Heart left ventricle (tissue), 16 donors: ENCODE results near the gene RNF34. TPM values are rescaled to one million over a fixed set of nuclear protein-coding genes. Genes with fewer than 3 reads are reported as not detected.

Experiments
- ATAC-seq, 4 donors: fragments of 200-7000 bp; cut with Tn5 transposase; one replicate each; pipeline ENCODE4 v1.9.1; 2020 to 2022; ENCODE audit warnings: moderate library complexity in 4 of 4, mild to moderate bottlenecking in 3 of 4, moderate number of reproducible peaks in 1 of 4
- DNase-seq, 5 donors: peaks; one replicate each; pipeline ENCODE4 v3.0.0-alpha.2; 2020
- H3K27ac ChIP-seq, 12 donors: fragments of 200-600 bp; sonication (generic) in 4 of 12; one replicate each; pipeline versions ENCODE4 v1.5.0 to v1.8.0; 2016 to 2022; ENCODE audit warnings: mild to moderate bottlenecking in 2 of 12
- H3K27me3 ChIP-seq, 9 donors: fragments of 200-600 bp; sonication (generic) in 2 of 9; one replicate each; pipeline versions ENCODE4 v1.5.1 to v1.8.0; 2016 to 2022; ENCODE audit warnings: mild to moderate bottlenecking in 3 of 9
- H3K36me3 ChIP-seq, 9 donors: fragments of 200-600 bp; sonication (generic) in 2 of 9; one replicate each; pipeline versions ENCODE4 v1.5.0 to v1.8.0; 2018 to 2022; ENCODE audit warnings: mild to moderate bottlenecking in 2 of 9
- H3K4me1 ChIP-seq, 12 donors: fragments of 200-600 bp; sonication (generic) in 4 of 12; one replicate each; pipeline versions ENCODE4 v1.5.0 to v1.8.0; 2016 to 2022; ENCODE audit warnings: mild to moderate bottlenecking in 3 of 12
- H3K4me3 ChIP-seq, 12 donors: fragments of 200-600 bp; sonication (generic) in 4 of 12; one replicate each; pipeline versions ENCODE4 v1.5.0 to v1.8.0; 2017 to 2022; ENCODE audit warnings: mild to moderate bottlenecking in 9 of 12, moderate library complexity in 4 of 12
- H3K9me3 ChIP-seq, 12 donors: fragments of 200-600 bp; sonication (generic) in 4 of 12; one replicate each; pipeline versions ENCODE4 v1.5.0 to v1.8.0; 2016 to 2022; ENCODE audit warnings: mild to moderate bottlenecking in 1 of 12
- POLR2A ChIP-seq, 2 donors: fragments of 450-650 bp; IDR thresholded peaks; one replicate each; pipeline ENCODE4 v1.6.1; 2017; ENCODE audit warnings: antibody characterized with exemption in 2 of 2, mild to moderate bottlenecking in 2 of 2, moderate library complexity in 2 of 2
- whole genome bisulfite sequencing, 4 donors: extraction: QIAGEN DNeasy Blood & Tissue Kit in 2 of 4; methylation state at CpG; one replicate each; pipeline versions ENCODE4 v1.1.5 to v1.1.7; 2013 to 2018; 5-methylcytosine and 5-hydroxymethylcytosine counted together
- intact Hi-C, 10 donors: fragments of 100-400 bp; cut with DNase I; formaldehyde crosslinking; loops; one replicate each; pipeline versions ENCODE4 v1.11.1 to v1.14.2; 2022
- polyA plus RNA-seq, 2 donors: library from polyadenylated mRNA; stranded (reverse); fragments of 200-250 nt; gene quantifications; one replicate each; pipeline ENCODE4 v1.2.3, GENCODE V29; 2013
- total RNA-seq, 9 donors: library from RNA; depleted of rRNA in 2 of 9; stranded (reverse); fragments of >200 nt in 2 of 9; fragmentation: NEBNext Ultra II Directional in 3 of 9; extraction: Animal tissue kit (Norgen Biotek cat#: 25700) in 3 of 9; gene quantifications; one replicate each; pipeline versions ENCODE4 v1.1.0 to v1.2.4, GENCODE V29; 2016 to 2023
- TF ChIP-seq, protein P1 (sequence below), 12 donors: fragments of 200-600 bp; sonication (generic) in 4 of 12; IDR thresholded peaks; one replicate each; pipeline versions ENCODE4 v1.5.0 to v1.8.0; 2018 to 2022; ENCODE audit warnings: antibody characterized with exemption in 12 of 12, mild to moderate bottlenecking in 5 of 12
- donor health status: ischemic (EF 13 %, LVEDD 7.1; RV severe dilation, severe dysfunction).
- donor health status: healthy with polysubstance abuse.
- donor health status: DM: no; HTN: yes; CAD: no.
- donor health status: DM: no; HTN: no; CAD: no.
- donor health status: ischemic (EF 25% LVEDD 6.9; RV normal size, moderate dysfunction).
- donor health status: ischemic (EF 25% LVEDD 5.7; RV mildly dilated, moderate dysfunction).
- donor health status: healthy.
- donor health status: DM: yes; HTN: yes; CAD: no.
- donor health status: ischemic (EF 35%, LVEDD 5.7; RV mildly dilated, moderate dysfunction).
- donor health status: nonischemic (EF 11% LVEDD 7.7; RV severe dilation, severe dysfunction).
- donor health status: DM: yes; HTN: yes; CAD: no.
- donor health status: PGD.
- donor health status: ischemic (EF 29% LVEDD 5.4; RV normal size, mild dysfunction).
- donor health status: nonischemic (EF 23%, LVEDD 6.1; RV moderate dilation, normal function).

The RNF34 gene
- total and polyA plus RNA-seq, 11 donors = 19.3 to 31.5 (median 25.7) TPM

- H3K36me3 ChIP-seq = peaks cover 0 to 89% (median 65%) of the 10 kb centered on the region in 9 donors
- H3K27ac ChIP-seq = no peak overlapping the region
- H3K27me3 ChIP-seq = no peaks in the 10 kb centered on the region
- no peak for DNase-seq
- intact Hi-C loops = loop anchor here in 3 of 10 donors (5.0 kb wide), 1 partner anchor 107 kb away; no protein-coding TSS in a partner anchor
- no peak overlapping the region for H3K4me3 ChIP-seq
- ATAC-seq = no peak
- 94 to 96% (median 95%) methylated on average over 16 of the region's 16 CpGs for WGBS, 4 donors
- TF ChIP-seq, protein P1, sequence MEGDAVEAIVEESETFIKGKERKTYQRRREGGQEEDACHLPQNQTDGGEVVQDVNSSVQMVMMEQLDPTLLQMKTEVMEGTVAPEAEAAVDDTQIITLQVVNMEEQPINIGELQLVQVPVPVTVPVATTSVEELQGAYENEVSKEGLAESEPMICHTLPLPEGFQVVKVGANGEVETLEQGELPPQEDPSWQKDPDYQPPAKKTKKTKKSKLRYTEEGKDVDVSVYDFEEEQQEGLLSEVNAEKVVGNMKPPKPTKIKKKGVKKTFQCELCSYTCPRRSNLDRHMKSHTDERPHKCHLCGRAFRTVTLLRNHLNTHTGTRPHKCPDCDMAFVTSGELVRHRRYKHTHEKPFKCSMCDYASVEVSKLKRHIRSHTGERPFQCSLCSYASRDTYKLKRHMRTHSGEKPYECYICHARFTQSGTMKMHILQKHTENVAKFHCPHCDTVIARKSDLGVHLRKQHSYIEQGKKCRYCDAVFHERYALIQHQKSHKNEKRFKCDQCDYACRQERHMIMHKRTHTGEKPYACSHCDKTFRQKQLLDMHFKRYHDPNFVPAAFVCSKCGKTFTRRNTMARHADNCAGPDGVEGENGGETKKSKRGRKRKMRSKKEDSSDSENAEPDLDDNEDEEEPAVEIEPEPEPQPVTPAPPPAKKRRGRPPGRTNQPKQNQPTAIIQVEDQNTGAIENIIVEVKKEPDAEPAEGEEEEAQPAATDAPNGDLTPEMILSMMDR (IDR thresholded peaks at IDR 0.05) = no peak
- TF ChIP-seq POLR2A (IDR thresholded peaks at IDR 0.05) = no peak
- peaks cover 0 to 9% (median 0%) of the 10 kb centered on the region in 12 donors for H3K4me1 ChIP-seq
- no peaks in the 10 kb centered on the region for H3K9me3 ChIP-seq
These were observed 39.8 kb downstream of the RNF34 start for GRCh38 chr12:121439715-121440114.

DNA sequence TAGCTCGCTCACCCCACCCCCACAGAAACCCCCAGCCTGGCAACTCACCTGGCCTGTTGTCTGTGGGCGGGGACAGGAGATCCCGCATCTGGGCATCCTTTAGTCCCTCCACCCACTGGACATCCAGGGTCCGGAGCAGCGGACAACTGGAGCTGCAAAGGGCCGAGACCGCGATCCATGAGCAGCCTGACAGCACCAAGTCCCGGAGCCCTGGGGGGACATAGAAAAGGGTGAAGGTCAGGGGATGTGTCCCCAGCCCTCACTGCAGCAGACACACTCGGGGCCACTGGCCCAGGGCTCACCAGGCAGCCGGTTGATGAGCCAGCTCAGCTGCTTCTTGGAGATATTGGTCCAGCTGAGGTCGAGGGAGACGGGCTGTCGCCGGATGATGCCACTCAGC, 40.9 kb downstream of the RNF34 start:
- 90 to 97% (median 96%) methylated on average over 4 to 15 of the region's 15 CpGs for WGBS, 4 donors
- ATAC-seq = no peak
- no peak for TF ChIP-seq POLR2A (IDR thresholded peaks at IDR 0.05)
- TF ChIP-seq, protein P1 (IDR thresholded peaks at IDR 0.05) = no peak
- Histone ChIP-seq H3K4me3 (no peak overlapping the region), H3K4me1 (peaks cover 0 to 9% (median 0%) of the 10 kb centered on the region in 12 donors), H3K27me3 (no peaks in the 10 kb centered on the region), H3K9me3 (no peaks in the 10 kb centered on the region), H3K27ac (no peak overlapping the region), H3K36me3 (peaks cover 0 to 84% (median 59%) of the 10 kb centered on the region in 9 donors)
- intact Hi-C loops = loop anchor here in 4 of 10 donors (1.0 to 5.0 kb wide), 2 partner anchors 105 to 108 kb away; no protein-coding TSS in a partner anchor
- DNase-seq = no peak

DNA sequence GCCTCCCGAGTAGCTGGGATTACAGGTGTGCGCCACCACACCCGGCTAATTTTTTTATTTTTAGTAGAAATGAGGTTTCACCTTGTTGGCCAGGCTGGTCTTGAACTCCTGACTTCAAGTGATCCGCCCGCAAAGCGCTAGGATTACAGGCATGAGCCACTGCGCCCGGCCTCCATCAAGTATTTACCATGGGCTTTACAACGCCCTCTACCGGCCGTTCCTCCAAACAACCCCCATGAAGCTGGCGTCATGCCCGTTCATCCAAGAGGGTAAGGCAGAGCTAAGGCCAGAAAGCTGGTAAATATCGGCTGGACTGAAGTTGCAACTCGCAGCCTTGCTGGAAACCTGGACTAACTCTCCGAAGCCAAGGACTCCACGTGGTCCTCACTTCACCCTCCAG, 41.6 kb downstream of the RNF34 start:
- ATAC-seq = no peak
- Histone ChIP-seq H3K4me1 (peaks cover 0 to 9% (median 0%) of the 10 kb centered on the region in 12 donors), H3K4me3 (no peak overlapping the region), H3K27me3 (no peaks in the 10 kb centered on the region), H3K27ac (no peak overlapping the region), H3K9me3 (no peaks in the 10 kb centered on the region), H3K36me3 (peaks cover 0 to 76% (median 53%) of the 10 kb centered on the region in 9 donors)
- intact Hi-C loops = loop anchor here in 4 of 10 donors (1.0 to 5.0 kb wide), 2 partner anchors 106 to 109 kb away; no protein-coding TSS in a partner anchor
- DNase-seq = no peak
- TF ChIP-seq POLR2A (IDR thresholded peaks at IDR 0.05) = no peak
- TF ChIP-seq, protein P1 (IDR thresholded peaks at IDR 0.05) = peak in 1 of 12 donors; percentile 17
- WGBS, 4 donors = 89 to 94% (median 92%) methylated on average over 16 to 17 of the region's 17 CpGs

DNA sequence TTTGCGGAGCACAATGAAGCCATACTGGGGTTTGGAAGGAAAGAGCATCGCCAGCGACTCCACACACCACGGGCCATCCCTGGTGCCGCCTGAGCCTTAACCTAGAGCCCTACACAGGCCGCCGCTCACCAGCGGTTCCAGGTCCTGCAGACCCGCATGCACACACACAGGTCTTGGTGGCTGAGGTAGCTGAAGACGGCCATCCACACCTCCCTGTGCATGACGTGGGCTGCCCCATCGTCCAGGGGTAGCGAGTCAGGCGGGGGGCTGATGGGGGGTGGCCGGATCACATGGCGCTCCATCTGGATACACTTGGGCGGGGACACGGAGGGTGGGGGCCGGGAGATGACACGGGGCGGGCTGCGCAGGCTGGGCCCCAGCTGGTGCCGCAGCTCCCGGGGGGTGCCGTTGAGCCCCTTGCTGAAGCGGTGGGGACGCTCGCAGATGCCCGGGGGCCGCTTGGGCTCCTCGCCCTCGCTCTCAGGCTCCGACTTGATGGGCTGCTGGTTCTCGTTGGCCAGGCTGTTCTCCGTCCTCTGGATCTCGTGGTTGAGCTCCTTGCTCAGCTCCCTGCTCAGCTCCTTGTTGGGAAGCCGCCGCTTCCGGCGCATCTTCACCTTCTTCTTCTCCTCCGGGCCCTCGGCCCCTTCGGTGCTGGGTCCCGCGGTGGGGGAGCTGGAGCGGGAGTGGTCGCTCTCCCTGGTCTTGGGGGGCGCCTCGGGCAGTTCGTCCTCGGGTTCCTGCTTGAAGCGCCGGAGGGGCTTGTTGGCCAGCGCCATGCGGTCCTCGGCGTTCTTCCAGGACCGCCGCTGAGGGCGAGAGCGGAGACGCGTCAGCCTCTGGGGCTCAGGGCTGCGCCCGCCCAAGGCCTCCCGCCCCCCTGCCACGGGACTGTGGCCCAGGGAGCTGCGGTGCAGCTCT, 42.4 kb downstream of the RNF34 start:
- ATAC-seq (no peak), DNase-seq (no peak)
- intact Hi-C loops = loop anchor here in 5 of 10 donors (2.0 to 5.0 kb wide), 2 partner anchors 107 to 110 kb away; no protein-coding TSS in a partner anchor
- TF ChIP-seq, protein P1 (IDR thresholded peaks at IDR 0.05) = no peak
- no peak for TF ChIP-seq POLR2A (IDR thresholded peaks at IDR 0.05)
- WGBS, 4 donors = 93 to 97% (median 96%) methylated on average over 26 to 68 of the region's 68 CpGs
- Histone ChIP-seq H3K27me3 (no peaks in the 10 kb centered on the region), H3K36me3 (peaks cover 0 to 72% (median 50%) of the 10 kb centered on the region in 9 donors), H3K27ac (no peak overlapping the region), H3K9me3 (no peaks in the 10 kb centered on the region), H3K4me1 (peaks cover 0 to 9% (median 0%) of the 10 kb centered on the region in 12 donors), H3K4me3 (no peak overlapping the region)
